Kidney epithelial cell (primary cell): ENCODE results near the gene HOXA4. TPM values are rescaled to one million over a fixed set of nuclear protein-coding genes. Genes with fewer than 3 reads are reported as not detected.

Experiments used
- DNase-seq: peaks from one replicate; pipeline ENCODE4 v3.0.0-alpha.2; 2010; ENCODE audit warnings: low read depth
- H3K27me3 ChIP-seq: 2 replicates; pipeline ENCODE4 v1.6.0; 2011; ENCODE audit warnings: low read length; ENCODE audit not compliant: control insufficient read depth, insufficient read depth
- H3K36me3 ChIP-seq: 2 replicates; pipeline ENCODE4 v1.5.1; 2011; ENCODE audit warnings: low read length; ENCODE audit not compliant: control insufficient read depth, insufficient read depth
- H3K4me3 ChIP-seq: 2 replicates; pipeline ENCODE4 v1.5.1; 2011; ENCODE audit warnings: low read depth, mild to moderate bottlenecking, control low read depth, low read length
- CTCF ChIP-seq: IDR thresholded peaks from 2 replicates; pipeline ENCODE4 v1.5.1; 2011; ENCODE audit warnings: mild to moderate bottlenecking, moderate library complexity, low read length, control low read depth, inconsistent platforms; ENCODE audit not compliant: insufficient read depth, poor library complexity, severe bottlenecking
- total RNA-seq: library from RNA; depleted of rRNA; stranded (reverse); fragments of >200 nt; gene quantifications from 2 replicates; pipeline ENCODE4 v1.2.3, GENCODE V29; 2015

HOXA4 gene
- total RNA-seq, 1 donor from 2014 or later: 7.4 TPM

- TF ChIP-seq CTCF: no peak
- H3K27me3 ChIP-seq: no peaks in the 10 kb centered on the region
- DNase-seq: no peak
- peak overlapping the region; percentile 76 for H3K4me3 ChIP-seq
- H3K36me3 ChIP-seq: no peaks in the 10 kb centered on the region
Observed at GRCh38 chr7:27155816-27156507, 25.4 kb upstream of the HOXA4 start.

- peak overlapping the region; percentile 76 for H3K4me3 ChIP-seq
- no peak for DNase-seq
Observed at GRCh38 chr7:27154901-27155815, 24.6 kb upstream of the HOXA4 start.

GRCh38 chr7:27154369-27154768 is 23.8 kb upstream of the HOXA4 start:
- Histone ChIP-seq H3K4me3 (peak overlapping the region; percentile 76), H3K36me3 (no peaks in the 10 kb centered on the region), H3K27me3 (no peaks in the 10 kb centered on the region)
- no peak for TF ChIP-seq CTCF
- DNase-seq: no peak

More at GRCh38 chr7:27154901-27155815, 24.6 kb upstream of the HOXA4 start:
- no peaks in the 10 kb centered on the region for H3K36me3 ChIP-seq
- no peaks in the 10 kb centered on the region for H3K27me3 ChIP-seq
- no peak for TF ChIP-seq CTCF

- no peak for TF ChIP-seq CTCF
- peak overlapping the region; percentile 22 for H3K4me3 ChIP-seq
- no peaks in the 10 kb centered on the region for H3K27me3 ChIP-seq
- no peaks in the 10 kb centered on the region for H3K36me3 ChIP-seq
- no peak for DNase-seq
Observed at GRCh38 chr7:27153526-27153925, 23.0 kb upstream of the HOXA4 start.

- no peak for TF ChIP-seq CTCF
- Histone ChIP-seq H3K36me3 (no peaks in the 10 kb centered on the region), H3K4me3 (peak overlapping the region; percentile 71), H3K27me3 (no peaks in the 10 kb centered on the region)
- DNase-seq: no peak
Observed at GRCh38 chr7:27152816-27153442, 22.4 kb upstream of the HOXA4 start.
